Lung (tissue), 12 donors: Measurements from ENCODE around the gene PAQR6. TPM values are rescaled to one million over a fixed set of nuclear protein-coding genes. Genes with fewer than 3 reads are reported as not detected.

Experiments used
- ATAC-seq: fragments of 200-7000 bp; cut with Tn5 transposase; one replicate; pipeline ENCODE4 v1.9.1; 2020; ENCODE audit warnings: moderate number of reproducible peaks; ENCODE audit not compliant: insufficient read depth, low FRiP score
- DNase-seq, 3 donors: peaks; one replicate each; pipeline ENCODE4 v3.0.0-alpha.2; 2013 to 2017
- H3K27ac ChIP-seq, 2 donors: one replicate each; pipeline ENCODE4 v1.5.1; 2013; ENCODE audit warnings: mild to moderate bottlenecking in 2 of 2, moderate library complexity in 2 of 2, control low read depth in 1 of 2, inconsistent platforms in 1 of 2, low read depth in 1 of 2, low read length in 1 of 2
- H3K27me3 ChIP-seq, 3 donors: one replicate each; pipeline ENCODE4 v1.5.1; 2013; ENCODE audit warnings: low read length in 2 of 3; ENCODE audit not compliant: control insufficient read depth in 3 of 3, insufficient read depth in 3 of 3
- H3K36me3 ChIP-seq, 4 donors: one replicate each; pipeline ENCODE4 v1.5.1; 2013; ENCODE audit warnings: low read length in 4 of 4, mild to moderate bottlenecking in 1 of 4, moderate library complexity in 1 of 4; ENCODE audit not compliant: control insufficient read depth in 4 of 4, insufficient read depth in 4 of 4
- H3K4me1 ChIP-seq, 5 donors: one replicate each; pipeline ENCODE4 v1.5.1; 2013; ENCODE audit warnings: low read length in 5 of 5, mild to moderate bottlenecking in 2 of 5, moderate library complexity in 1 of 5; ENCODE audit not compliant: control insufficient read depth in 5 of 5, insufficient read depth in 5 of 5
- H3K4me3 ChIP-seq: one replicate; pipeline ENCODE4 v1.5.1; 2013; ENCODE audit warnings: mild to moderate bottlenecking, control low read depth, moderate library complexity
- H3K9ac ChIP-seq, 2 donors: one replicate each; pipeline ENCODE4 v1.5.1; 2013; ENCODE audit warnings: low read length in 2 of 2, control low read depth in 1 of 2; ENCODE audit not compliant: insufficient read depth in 1 of 2
- H3K9me3 ChIP-seq, 4 donors: one replicate each; pipeline ENCODE4 v1.5.1; 2013; ENCODE audit warnings: low read length in 3 of 4, mild to moderate bottlenecking in 1 of 4, moderate library complexity in 1 of 4; ENCODE audit not compliant: control insufficient read depth in 4 of 4, insufficient read depth in 3 of 4
- WGBS, 2 donors: extraction: QIAGEN DNeasy Blood & Tissue Kit; methylation state at CpG; one replicate each; pipeline ENCODE4 v1.1.7; 2013; 5-methylcytosine and 5-hydroxymethylcytosine counted together
- polyA plus RNA-seq, 2 donors: library from polyadenylated mRNA; stranded (reverse); fragments of 200-250 nt; gene quantifications; one replicate each; pipeline ENCODE4 v1.2.1, GENCODE V29; 2013
- total RNA-seq, 2 donors: library from RNA; depleted of rRNA in 1 of 2; stranded (reverse); fragments of >200 nt in 1 of 2; gene quantifications; one replicate each; pipeline ENCODE4 v1.2.1, GENCODE V29; 2014 to 2021
- TF ChIP-seq, protein P1 (sequence below): IDR thresholded peaks from 2 replicates; pipeline ENCODE4 v1.5.1; 2012; ENCODE audit warnings: mild to moderate bottlenecking; ENCODE audit errors: control extremely low read depth, extremely low read depth
- donor health status: control.
- donor health status: control.
- donor health status: Bipolar disorder and iron deficiency.
- donor health status: healthy.
- donor health status: DM: yes; HTN: yes; CAD: no.

The PAQR6 gene
- total and polyA plus RNA-seq, 4 donors, result 1.3 to 3.0 (median 2.1) TPM

DNA sequence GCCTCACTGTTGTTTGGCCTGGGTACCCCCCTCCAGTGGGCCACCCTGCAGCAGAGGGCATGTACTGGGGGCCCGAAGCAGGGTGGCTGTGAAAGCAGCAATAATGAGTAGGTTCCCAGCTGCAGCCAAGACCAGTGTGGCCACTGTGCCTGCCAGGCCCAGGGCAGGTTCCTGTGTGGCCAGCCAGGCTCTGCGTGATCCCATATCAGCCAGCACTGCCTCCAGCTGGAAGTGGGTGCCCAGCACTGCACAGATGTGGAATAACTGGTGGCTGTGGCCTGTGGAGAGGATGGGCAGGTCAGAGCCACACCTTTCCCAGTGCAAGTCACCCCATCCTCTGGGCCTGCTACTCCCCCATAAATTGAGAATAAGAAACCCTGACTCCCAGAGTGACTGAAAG lies 3.7 kb downstream of the PAQR6 start:
- Histone ChIP-seq H3K9me3 (peaks cover 0 to 1% (median 0%) of the 10 kb centered on the region in 4 donors), H3K27ac (no peak overlapping the region), H3K27me3 (peaks cover 0 to 16% (median 12%) of the 10 kb centered on the region in 3 donors), H3K4me3 (no peak overlapping the region), H3K36me3 (peaks cover 0 to 23% (median 4%) of the 10 kb centered on the region in 4 donors), H3K4me1 (peaks cover 0 to 13% (median 0%) of the 10 kb centered on the region in 5 donors), H3K9ac (no peak overlapping the region)
- TF ChIP-seq, protein P1, sequence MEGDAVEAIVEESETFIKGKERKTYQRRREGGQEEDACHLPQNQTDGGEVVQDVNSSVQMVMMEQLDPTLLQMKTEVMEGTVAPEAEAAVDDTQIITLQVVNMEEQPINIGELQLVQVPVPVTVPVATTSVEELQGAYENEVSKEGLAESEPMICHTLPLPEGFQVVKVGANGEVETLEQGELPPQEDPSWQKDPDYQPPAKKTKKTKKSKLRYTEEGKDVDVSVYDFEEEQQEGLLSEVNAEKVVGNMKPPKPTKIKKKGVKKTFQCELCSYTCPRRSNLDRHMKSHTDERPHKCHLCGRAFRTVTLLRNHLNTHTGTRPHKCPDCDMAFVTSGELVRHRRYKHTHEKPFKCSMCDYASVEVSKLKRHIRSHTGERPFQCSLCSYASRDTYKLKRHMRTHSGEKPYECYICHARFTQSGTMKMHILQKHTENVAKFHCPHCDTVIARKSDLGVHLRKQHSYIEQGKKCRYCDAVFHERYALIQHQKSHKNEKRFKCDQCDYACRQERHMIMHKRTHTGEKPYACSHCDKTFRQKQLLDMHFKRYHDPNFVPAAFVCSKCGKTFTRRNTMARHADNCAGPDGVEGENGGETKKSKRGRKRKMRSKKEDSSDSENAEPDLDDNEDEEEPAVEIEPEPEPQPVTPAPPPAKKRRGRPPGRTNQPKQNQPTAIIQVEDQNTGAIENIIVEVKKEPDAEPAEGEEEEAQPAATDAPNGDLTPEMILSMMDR, result no peak
- DNase-seq (no peak), ATAC-seq (no peak)
- 87 to 92% methylated on average over 2 of the region's 2 CpGs for WGBS, 2 donors

DNA sequence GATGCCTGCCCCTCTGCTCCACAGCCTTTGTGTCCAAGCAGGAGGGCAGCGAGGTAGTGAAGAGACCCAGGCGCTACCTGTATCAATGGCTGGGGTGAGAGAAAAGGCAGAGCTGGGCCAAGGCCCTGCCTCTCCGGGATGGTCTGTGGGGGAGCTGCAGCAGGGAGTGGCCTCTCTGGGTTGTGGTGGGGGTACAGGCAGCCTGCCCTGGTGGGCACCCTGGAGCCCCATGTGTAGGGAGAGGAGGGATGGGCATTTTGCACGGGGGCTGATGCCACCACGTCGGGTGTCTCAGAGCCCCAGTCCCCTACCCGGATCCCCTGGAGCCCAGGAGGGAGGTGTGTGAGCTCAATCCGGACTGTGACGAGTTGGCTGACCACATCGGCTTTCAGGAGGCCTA lies 5.1 kb downstream of the PAQR6 start:
- WGBS, 2 donors, result 86 to 93% methylated on average over 7 to 10 of the region's 10 CpGs
- TF ChIP-seq, protein P1, result no peak
- H3K9me3 ChIP-seq, result peaks cover 0 to 3% (median 0%) of the 10 kb centered on the region in 4 donors
- H3K36me3 ChIP-seq, result peaks cover 0 to 35% (median 13%) of the 10 kb centered on the region in 4 donors
- no peak for ATAC-seq
- H3K9ac ChIP-seq, result no peak overlapping the region
- peaks cover 0 to 13% (median 0%) of the 10 kb centered on the region in 5 donors for H3K4me1 ChIP-seq
- H3K4me3 ChIP-seq, result no peak overlapping the region
- no peak overlapping the region for H3K27ac ChIP-seq
- DNase-seq, result no peak
- peaks cover 0 to 16% (median 12%) of the 10 kb centered on the region in 3 donors for H3K27me3 ChIP-seq

DNA sequence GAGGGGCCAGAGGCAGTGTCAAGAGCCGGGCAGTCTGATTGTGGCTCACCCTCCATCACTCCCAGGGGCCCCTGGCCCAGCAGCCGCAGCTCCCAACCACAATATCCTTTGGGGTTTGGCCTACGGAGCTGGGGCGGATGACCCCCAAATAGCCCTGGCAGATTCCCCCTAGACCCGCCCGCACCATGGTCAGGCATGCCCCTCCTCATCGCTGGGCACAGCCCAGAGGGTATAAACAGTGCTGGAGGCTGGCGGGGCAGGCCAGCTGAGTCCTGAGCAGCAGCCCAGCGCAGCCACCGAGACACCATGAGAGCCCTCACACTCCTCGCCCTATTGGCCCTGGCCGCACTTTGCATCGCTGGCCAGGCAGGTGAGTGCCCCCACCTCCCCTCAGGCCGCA lies 5.9 kb downstream of the PAQR6 start, which contains the start of gene BGLAP:
BGLAP (plus strand) TSS at position 259 of the 400 bp plus-strand sequence; CDS start at position 307, 48 bp downstream.
- DNase-seq (no peak), ATAC-seq (no peak)
- peaks cover 0 to 3% (median 0%) of the 10 kb centered on the region in 4 donors for H3K9me3 ChIP-seq
- H3K27ac ChIP-seq, result no peak within 1 kb of the TSS
- H3K27me3 ChIP-seq, result peaks cover 0 to 16% (median 12%) of the 10 kb centered on the region in 3 donors
- H3K4me1 ChIP-seq, result peaks cover 0 to 11% (median 0%) of the 10 kb centered on the region in 5 donors
- TF ChIP-seq, protein P1, result no peak
- peaks cover 2 to 39% (median 14%) of the 10 kb centered on the region in 4 donors for H3K36me3 ChIP-seq
- 63 to 78% methylated on average over 12 to 14 of the region's 14 CpGs for WGBS, 2 donors
- no peak within 1 kb of the TSS for H3K4me3 ChIP-seq
- H3K9ac ChIP-seq, result no peak within 1 kb of the TSS

DNA sequence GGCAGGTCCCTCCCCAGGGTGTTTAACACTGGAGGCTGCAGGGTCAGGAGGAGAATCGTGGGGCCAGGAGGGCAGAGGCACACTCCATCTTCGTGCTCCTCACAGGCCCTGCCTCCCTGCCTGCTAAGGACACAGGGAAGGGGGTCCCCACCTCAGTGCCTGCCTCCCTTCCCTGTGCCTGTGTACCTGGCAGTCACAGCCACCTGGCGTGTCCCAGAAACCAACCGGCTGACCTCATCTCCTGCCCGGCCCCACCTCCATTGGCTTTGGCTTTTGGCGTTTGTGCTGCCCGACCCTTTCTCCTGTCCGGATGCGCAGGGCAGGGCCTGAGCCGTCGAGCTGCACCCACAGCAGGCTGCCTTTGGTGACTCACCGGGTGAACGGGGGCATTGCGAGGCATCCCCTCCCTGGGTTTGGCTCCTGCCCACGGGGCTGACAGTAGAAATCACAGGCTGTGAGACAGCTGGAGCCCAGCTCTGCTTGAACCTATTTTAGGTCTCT lies 6.5 kb downstream of the PAQR6 start:
- DNase-seq, result no peak
- TF ChIP-seq, protein P1, result no peak
- H3K36me3 ChIP-seq, result peaks cover 5 to 44% (median 19%) of the 10 kb centered on the region in 4 donors
- no peak for ATAC-seq
- peaks cover 0 to 3% (median 0%) of the 10 kb centered on the region in 4 donors for H3K9me3 ChIP-seq
- peaks cover 0 to 11% (median 0%) of the 10 kb centered on the region in 5 donors for H3K4me1 ChIP-seq
- H3K27me3 ChIP-seq, result peaks cover 0 to 14% (median 12%) of the 10 kb centered on the region in 3 donors
- WGBS, 2 donors, result 66 to 69% methylated on average over 15 of the region's 15 CpGs
- H3K9ac ChIP-seq, result no peak overlapping the region
- H3K4me3 ChIP-seq, result no peak overlapping the region
- H3K27ac ChIP-seq, result no peak overlapping the region
